ENCODE data around the gene PKD2.

Gene PKD2

GRCh38 chr4:88028946-88029345 is 21.5 kb downstream of the PKD2 start:
- DNase-seq (ENCODE audit: low spot score) = no peak
- in situ Hi-C loops (cut with MboI; ENCODE audit: low sequenced_read_pairs, unreplicated experiment) = loop anchor here (25.0 kb wide), 1 partner anchor 483 kb away; the partner anchor contains the start of gene PYURF
- no peak for TF ChIP-seq CTCF (IDR thresholded peaks at IDR 0.05; ENCODE audit: borderline replicate concordance, control extremely low read depth, extremely low read depth, insufficient read depth, missing control alignments)

- no peak for TF ChIP-seq CTCF (IDR thresholded peaks at IDR 0.05; ENCODE audit: borderline replicate concordance, control extremely low read depth, extremely low read depth, insufficient read depth, missing control alignments)
- DNase-seq (ENCODE audit: low spot score) = no peak
- in situ Hi-C loops (cut with MboI; ENCODE audit: low sequenced_read_pairs, unreplicated experiment) = loop anchor here (25.0 kb wide), 1 partner anchor 483 kb away; the partner anchor contains the start of gene PYURF
These were observed 22.1 kb downstream of the PKD2 start for GRCh38 chr4:88029556-88029955.

- no peak for DNase-seq (ENCODE audit: low spot score)
- TF ChIP-seq CTCF (IDR thresholded peaks at IDR 0.05; ENCODE audit: borderline replicate concordance, control extremely low read depth, extremely low read depth, insufficient read depth, missing control alignments) = no peak
- in situ Hi-C loops (cut with MboI; ENCODE audit: low sequenced_read_pairs, unreplicated experiment) = loop anchor here (10.0 to 25.0 kb wide), 2 partner anchors 184 to 482 kb away; partner anchors contain the start of gene PYURF
These were observed 23.3 kb downstream of the PKD2 start for GRCh38 chr4:88030565-88031310.

GRCh38 chr4:88033309-88033708 is 25.9 kb downstream of the PKD2 start:
- TF ChIP-seq CTCF (IDR thresholded peaks at IDR 0.05; ENCODE audit: borderline replicate concordance, control extremely low read depth, extremely low read depth, insufficient read depth, missing control alignments) = peak; percentile 62
- in situ Hi-C loops (cut with MboI; ENCODE audit: low sequenced_read_pairs, unreplicated experiment) = loop anchor here (10.0 to 25.0 kb wide), 2 partner anchors 181 to 479 kb away; partner anchors contain the start of gene PYURF
- peak; percentile 54 for DNase-seq (ENCODE audit: low spot score)

- DNase-seq (ENCODE audit: low spot score) = no peak
- in situ Hi-C loops (cut with MboI; ENCODE audit: low sequenced_read_pairs, unreplicated experiment) = loop anchor here (10.0 to 25.0 kb wide), 2 partner anchors 180 to 477 kb away; partner anchors contain the start of gene PYURF
- no peak for TF ChIP-seq CTCF (IDR thresholded peaks at IDR 0.05; ENCODE audit: borderline replicate concordance, control extremely low read depth, extremely low read depth, insufficient read depth, missing control alignments)
These were observed 27.9 kb downstream of the PKD2 start for GRCh38 chr4:88035292-88035691.

GRCh38 chr4:88037447-88037846 is 30.0 kb downstream of the PKD2 start:
- in situ Hi-C loops (cut with MboI; ENCODE audit: low sequenced_read_pairs, unreplicated experiment) = loop anchor here (10.0 to 25.0 kb wide), 2 partner anchors 177 to 475 kb away; partner anchors contain the start of gene PYURF
- no peak for TF ChIP-seq CTCF (IDR thresholded peaks at IDR 0.05; ENCODE audit: borderline replicate concordance, control extremely low read depth, extremely low read depth, insufficient read depth, missing control alignments)
- DNase-seq (ENCODE audit: low spot score) = no peak
